H9 (cell line): ENCODE data around the gene UST. TPM values are rescaled to one million over a fixed set of nuclear protein-coding genes. Genes with fewer than 3 reads are reported as not detected.

Source experiments
- DNase-seq: peaks from one replicate; pipeline ENCODE4 v3.0.0-alpha.2; 2017
- H2AFZ ChIP-seq: one replicate; pipeline ENCODE4 v1.6.1; 2013; ENCODE audit warnings: mild to moderate bottlenecking, low read length, control low read depth, moderate library complexity
- H2AK5ac ChIP-seq: 2 replicates; pipeline ENCODE4 v1.6.1; 2013; ENCODE audit warnings: low read length, control low read depth, mixed read lengths; ENCODE audit not compliant: insufficient read length
- H2BK120ac ChIP-seq: one replicate; pipeline ENCODE4 v1.6.1; 2013; ENCODE audit warnings: low read depth, mild to moderate bottlenecking, low read length, control low read depth, inconsistent platforms; ENCODE audit not compliant: poor library complexity, severe bottlenecking
- H2BK12ac ChIP-seq: 2 replicates; pipeline ENCODE4 v1.6.1; 2013; ENCODE audit warnings: low read length, control low read depth, mixed read lengths, low read depth; ENCODE audit not compliant: insufficient read length
- H2BK15ac ChIP-seq: 2 replicates; pipeline ENCODE4 v1.6.1; 2013; ENCODE audit warnings: low read depth, low read length, control low read depth
- H2BK20ac ChIP-seq: one replicate; pipeline ENCODE4 v1.6.1; 2013; ENCODE audit warnings: low read depth, mild to moderate bottlenecking, low read length, control low read depth, inconsistent platforms; ENCODE audit not compliant: poor library complexity, severe bottlenecking
- H2BK5ac ChIP-seq: 2 replicates; pipeline ENCODE4 v1.6.1; 2013; ENCODE audit warnings: low read length, control low read depth, mixed read lengths; ENCODE audit not compliant: insufficient read length
- H3K14ac ChIP-seq: 2 replicates; pipeline ENCODE4 v1.6.1; 2013; ENCODE audit warnings: low read length, control low read depth; ENCODE audit not compliant: insufficient read depth
- H3K18ac ChIP-seq: 2 replicates; pipeline ENCODE4 v1.6.1; 2013; ENCODE audit warnings: low read depth, mild to moderate bottlenecking, mixed read lengths, low read length, control low read depth; ENCODE audit not compliant: insufficient read length
- H3K23ac ChIP-seq: 2 replicates; pipeline ENCODE4 v1.6.1; 2013; ENCODE audit warnings: low read length, control low read depth, mixed read lengths, low read depth; ENCODE audit not compliant: insufficient read length
- H3K23me2 ChIP-seq: 2 replicates; pipeline ENCODE4 v1.6.1; 2013; ENCODE audit warnings: low read depth, mild to moderate bottlenecking, mixed read lengths, low read length, control low read depth; ENCODE audit not compliant: insufficient read length, poor library complexity, severe bottlenecking
- H3K27ac ChIP-seq: 2 replicates; pipeline ENCODE4 v1.5.1; 2013; ENCODE audit warnings: low read length, control low read depth, mixed read lengths, low read depth; ENCODE audit not compliant: insufficient read length
- H3K27me3 ChIP-seq: 2 replicates; pipeline ENCODE4 v1.6.1; 2013; ENCODE audit warnings: low read length, control low read depth, inconsistent platforms; ENCODE audit not compliant: insufficient read depth
- H3K4ac ChIP-seq: 2 replicates; pipeline ENCODE4 v1.6.1; 2013; ENCODE audit warnings: low read depth, mild to moderate bottlenecking, control low read depth, inconsistent platforms, low read length, moderate library complexity
- H3K4me1 ChIP-seq: 2 replicates; pipeline ENCODE4 v1.6.1; 2013; ENCODE audit warnings: low read length, control low read depth, inconsistent platforms; ENCODE audit not compliant: insufficient read depth
- H3K4me2 ChIP-seq: 2 replicates; pipeline ENCODE4 v1.6.1; 2013; ENCODE audit warnings: low read length, control low read depth, mixed read lengths; ENCODE audit not compliant: insufficient read length, insufficient read depth
- H3K56ac ChIP-seq: 2 replicates; pipeline ENCODE4 v1.6.1; 2013; ENCODE audit warnings: low read depth, mild to moderate bottlenecking, mixed read lengths, low read length, control low read depth; ENCODE audit not compliant: insufficient read length
- H3K79me1 ChIP-seq: 2 replicates; pipeline ENCODE4 v1.6.1; 2013; ENCODE audit warnings: low read depth, mild to moderate bottlenecking, moderate library complexity, low read length, control low read depth, inconsistent platforms; ENCODE audit not compliant: insufficient read depth, poor library complexity, severe bottlenecking
- H3K79me2 ChIP-seq: 2 replicates; pipeline ENCODE4 v1.6.1; 2013; ENCODE audit warnings: low read length, control low read depth, inconsistent platforms; ENCODE audit not compliant: insufficient read depth
- H3K9ac ChIP-seq: 2 replicates; pipeline ENCODE4 v1.6.1; 2013; ENCODE audit warnings: low read length, control low read depth, mixed read lengths; ENCODE audit not compliant: insufficient read length; ENCODE audit errors: extremely low read depth
- H3K9me3 ChIP-seq: one replicate; pipeline ENCODE4 v1.6.1; 2013; ENCODE audit warnings: low read depth, low read length, inconsistent platforms; ENCODE audit not compliant: control insufficient read depth
- H3T11ph ChIP-seq: one replicate; pipeline ENCODE4 v1.6.1; 2013; ENCODE audit warnings: mild to moderate bottlenecking, low read length, control low read depth, inconsistent platforms
- H4K20me1 ChIP-seq: one replicate; pipeline ENCODE4 v1.6.1; 2013; ENCODE audit not compliant: control insufficient read depth, insufficient read length, insufficient read depth
- H4K5ac ChIP-seq: 2 replicates; pipeline ENCODE4 v1.6.1; 2013; ENCODE audit warnings: low read depth, mild to moderate bottlenecking, mixed read lengths, low read length, control low read depth; ENCODE audit not compliant: insufficient read length
- H4K8ac ChIP-seq: replicated peaks from 2 replicates; pipeline ENCODE4 v1.6.1; 2013; ENCODE audit warnings: low read length, control low read depth, mixed read lengths, low read depth; ENCODE audit not compliant: insufficient read length
- H4K91ac ChIP-seq: 2 replicates; pipeline ENCODE4 v1.6.1; 2013; ENCODE audit warnings: low read depth, mild to moderate bottlenecking, moderate library complexity, mixed read lengths, low read length, control low read depth; ENCODE audit not compliant: insufficient read length
- H3K27ac Mint-ChIP-seq, 3 experiments: 2 replicates in 2 of 3; 3 replicates in 1 of 3; pipeline ENCODE4 v1.8.0; 2020 to 2021; ENCODE audit warnings: mixed read lengths in 3 of 3, mild to moderate bottlenecking in 1 of 3, moderate library complexity in 1 of 3
- H3K27me3 Mint-ChIP-seq: 2 replicates; pipeline ENCODE4 v1.8.0; 2021; ENCODE audit warnings: low read depth, mild to moderate bottlenecking, moderate library complexity, mixed read lengths
- H3K36me3 Mint-ChIP-seq, 3 experiments: 2 replicates in 2 of 3; 3 replicates in 1 of 3; pipeline ENCODE4 v1.8.0; 2020 to 2021; ENCODE audit warnings: low read depth in 3 of 3, mixed read lengths in 3 of 3; ENCODE audit not compliant: insufficient read depth in 1 of 3
- H3K4me1 Mint-ChIP-seq, 2 experiments: 2 replicates each; pipeline ENCODE4 v1.8.0; 2020; ENCODE audit warnings: mixed read lengths in 2 of 2
- H3K4me3 Mint-ChIP-seq, 2 experiments: 2 replicates in 1 of 2; 3 replicates in 1 of 2; pipeline ENCODE4 v1.8.0; 2020 to 2021; ENCODE audit warnings: mild to moderate bottlenecking in 2 of 2, mixed read lengths in 2 of 2, moderate library complexity in 1 of 2
- H3K9me3 Mint-ChIP-seq, 2 experiments: 2 replicates in 1 of 2; 3 replicates in 1 of 2; pipeline ENCODE4 v1.8.0; 2020; ENCODE audit warnings: mild to moderate bottlenecking in 2 of 2, mixed read lengths in 2 of 2, moderate library complexity in 1 of 2
- CTCF ChIP-seq: fragments of 200-600 bp; sonication (generic); conservative IDR thresholded peaks from 3 replicates; pipeline ENCODE4 v1.8.0; 2021; ENCODE audit warnings: antibody characterized with exemption, mild to moderate bottlenecking
- WGBS: extraction: QIAGEN DNeasy Blood & Tissue Kit; methylation state at CpG from one replicate; pipeline ENCODE4 v1.1.7; 2013; ENCODE audit warnings: missing lambda C conversion rate, low lambda C conversion rate, mixed read lengths; ENCODE audit not compliant: insufficient read length; ENCODE audit errors: extremely low coverage; 5-methylcytosine and 5-hydroxymethylcytosine counted together
- total RNA-seq: library from RNA; stranded (reverse); gene quantifications from 2 replicates; pipeline ENCODE4 v1.2.1, GENCODE V29; 2021

UST gene
- total RNA-seq, 1 experiment from 2014 or later, result 14.4 TPM

- H3K27me3 Mint-ChIP-seq, result no peaks in the 10 kb centered on the region
- H2BK120ac ChIP-seq, result no peak overlapping the region
Measured at GRCh38 chr6:149050160-149050559, 303.3 kb downstream of the UST start.

More at GRCh38 chr6:149050160-149050559, 303.3 kb downstream of the UST start:
- Histone ChIP-seq H4K20me1 (no peaks in the 10 kb centered on the region), H3K4me1 (peaks cover 13% of the 10 kb centered on the region), H2BK20ac (no peak overlapping the region), H2BK12ac (no peak overlapping the region), H3K79me1 (no peaks in the 10 kb centered on the region), H4K8ac (no peak overlapping the region), H3K4me2 (no peak overlapping the region), H3K18ac (no peak overlapping the region), H3K56ac (no peak overlapping the region), H3K9me3 (no peaks in the 10 kb centered on the region), H4K91ac (no peak overlapping the region), H2AFZ (no peak overlapping the region), H4K5ac (no peak overlapping the region), H2BK15ac (no peak overlapping the region), H2BK5ac (no peak overlapping the region), H2AK5ac (no peak overlapping the region), H3K23me2 (no peaks in the 10 kb centered on the region), H3K4ac (no peak overlapping the region), H3K79me2 (no peaks in the 10 kb centered on the region), H3K27me3 (no peaks in the 10 kb centered on the region), H3K9ac (no peak overlapping the region), H3T11ph (no peak overlapping the region), H3K23ac (no peak overlapping the region), H3K14ac (no peak overlapping the region), H3K27ac (no peak overlapping the region)
- no CpG with 5 or more reads among the region's 1 CpG for WGBS
- no peak overlapping the region for H3K27ac Mint-ChIP-seq
- peaks cover 0 to 4% (median 3%) of the 10 kb centered on the region in 3 experiments; a peak in 2 of 7 replicates for H3K36me3 Mint-ChIP-seq
- no peak overlapping the region for H3K4me3 Mint-ChIP-seq
- peaks cover 12 to 34% of the 10 kb centered on the region in 2 experiments for H3K4me1 Mint-ChIP-seq
- no peak for DNase-seq
- no peak for TF ChIP-seq CTCF
- no peaks in the 10 kb centered on the region for H3K9me3 Mint-ChIP-seq
